ENCODE data around the gene C18orf32. TPM values are rescaled to one million over a fixed set of nuclear protein-coding genes. Genes with fewer than 3 reads are reported as not detected.
"Not testable (repeated sequence)": the region's sequence is repeated elsewhere in the genome, so short reads cannot be mapped to it uniquely, and the experiment has no call there.

The C18orf32 gene
- 24.4 TPM for polyA plus RNA-seq (2012; ENCODE audit: low read depth, missing spikeins)

DNA sequence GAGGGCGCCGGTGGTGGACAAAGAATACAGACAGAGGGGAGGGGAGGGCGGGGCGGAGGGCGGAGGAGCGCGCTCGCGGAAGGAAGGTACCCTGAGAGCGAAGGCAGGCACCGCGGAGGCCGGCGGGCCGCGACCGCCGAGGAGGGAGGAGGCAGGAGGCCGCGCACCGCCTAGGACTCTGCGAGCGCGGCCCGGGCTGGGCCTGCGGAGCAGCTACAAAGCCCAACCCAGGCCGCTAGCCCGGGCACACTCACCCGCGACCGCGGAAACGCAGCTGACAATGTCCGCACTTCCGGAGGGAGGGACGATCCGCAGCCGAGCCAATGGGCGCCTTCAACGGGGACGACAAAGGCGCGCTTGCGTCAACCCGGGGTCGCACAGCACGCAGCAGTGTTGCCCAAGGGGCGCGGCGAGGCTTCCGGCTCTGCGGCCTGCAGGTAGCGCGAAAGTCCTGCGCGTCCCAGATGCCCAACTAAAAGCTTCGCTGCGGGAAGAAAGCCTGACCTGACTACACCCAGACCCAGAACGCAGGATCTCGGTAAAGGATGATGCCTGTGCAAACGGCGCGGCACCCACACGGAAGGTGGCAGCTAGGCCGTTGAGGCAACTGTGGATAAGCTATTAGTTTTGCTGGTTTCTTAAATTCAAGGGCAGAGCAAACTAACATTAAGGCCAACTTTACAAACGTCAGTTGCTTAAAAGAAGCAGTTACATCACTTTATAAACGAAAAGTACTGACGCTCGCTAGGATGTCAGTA lies at the start of gene C18orf32:
Gene C18orf32 (minus strand): TSS at position 282 of the 758 bp plus-strand sequence. CDS start 3,486 bp downstream, outside the sequence.
- TF ChIP-seq POLR2AphosphoS5 (IDR thresholded peaks at IDR 0.05; ENCODE audit: low read depth, low read length), result peak; percentile 91
- TF ChIP-seq POU2F2 (IDR thresholded peaks at IDR 0.05; ENCODE audit: low read depth, low read length), result peak; percentile 67
- peak; percentile 4 for TF ChIP-seq PAX5 (IDR thresholded peaks at IDR 0.05; ENCODE audit: insufficient read depth, low read length, severe bottlenecking)
- TF ChIP-seq TAF1 (IDR thresholded peaks at IDR 0.05; ENCODE audit: low read depth, low read length), result peak; percentile 88
- TF ChIP-seq POLR2A (IDR thresholded peaks at IDR 0.05; ENCODE audit: low read depth, low read length), result peak; percentile 96
- TF ChIP-seq SPI1 (IDR thresholded peaks at IDR 0.05; ENCODE audit: low read depth, low read length), result peak; percentile 23; the same call in 1 of the 2 replicates
- peak; percentile 99 for FAIRE-seq

DNA sequence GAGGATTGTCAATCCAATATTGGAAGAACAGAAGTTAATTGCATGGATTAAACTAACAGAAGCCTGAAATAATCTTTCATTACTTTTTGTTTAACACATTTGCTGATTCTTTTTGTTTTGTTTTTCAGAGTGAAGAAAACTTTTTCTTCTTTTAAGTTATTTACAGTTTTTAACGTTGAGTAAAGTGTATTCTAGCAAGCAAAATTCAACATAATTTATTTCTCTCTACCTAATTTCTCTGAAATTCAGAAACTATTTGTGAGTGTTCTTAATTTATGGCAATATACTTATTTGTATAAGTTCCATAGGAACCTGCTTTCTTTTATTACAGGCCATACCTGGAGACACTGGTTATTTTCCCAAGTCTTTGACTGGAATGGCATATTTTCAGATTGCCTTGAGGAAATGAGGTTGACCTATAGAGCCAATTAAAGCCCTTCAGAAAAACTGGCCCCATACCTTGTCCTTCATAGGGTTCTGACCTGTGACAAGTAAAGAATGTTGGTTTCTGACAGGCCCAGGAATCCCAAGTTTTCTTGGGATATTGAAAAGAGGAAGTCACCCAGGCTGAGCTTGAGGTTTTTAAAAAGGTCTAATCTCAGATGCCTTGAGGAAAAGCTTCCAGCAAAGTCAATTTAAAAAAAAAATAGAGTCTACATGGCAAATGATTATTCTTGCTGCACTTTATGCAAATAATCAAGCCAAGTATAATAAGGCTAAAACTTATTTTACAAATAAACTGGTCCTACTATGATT lies 48.0 kb upstream of the C18orf32 start:
- TF ChIP-seq SPI1 (IDR thresholded peaks at IDR 0.05; ENCODE audit: low read depth, low read length) (0 out of 2 replicates have a peak, but pooled peaks have one; percentile 15), POLR2A (IDR thresholded peaks at IDR 0.05; ENCODE audit: low read depth, low read length) (no peak)
- DNase-seq (ENCODE audit: insufficient read length, low spot score), result no peak
- FAIRE-seq, result no peak

More for the DNA sequence above, at the start of gene C18orf32:
- DNase-seq (ENCODE audit: insufficient read length, low spot score), result peak; percentile 78

DNA sequence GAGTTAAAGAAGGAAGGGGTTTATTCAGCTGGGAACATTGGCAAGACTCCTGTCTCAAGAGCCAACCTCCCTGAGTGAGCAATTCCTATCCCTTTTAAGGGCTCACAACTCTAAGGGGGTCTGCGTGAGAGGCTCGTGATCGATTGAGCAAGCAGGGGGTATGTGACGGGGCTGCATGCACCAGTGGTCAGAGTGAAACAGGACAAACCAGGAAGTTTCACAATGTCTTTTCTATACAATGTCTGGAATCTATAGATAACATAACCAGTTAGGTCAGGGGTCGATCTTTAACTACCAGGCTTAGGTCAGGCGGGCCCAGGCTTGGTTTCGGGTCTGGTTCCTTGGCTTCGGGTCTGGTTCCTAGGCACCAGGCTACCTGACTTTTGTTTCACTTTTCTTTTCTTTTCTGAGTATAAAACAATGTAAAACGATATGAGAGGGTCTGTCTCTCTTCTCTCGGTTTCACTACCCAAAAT lies 44.7 kb upstream of the C18orf32 start:
- TF ChIP-seq SPI1 (IDR thresholded peaks at IDR 0.05; ENCODE audit: low read depth, low read length) (no peak), POLR2AphosphoS5 (IDR thresholded peaks at IDR 0.05; ENCODE audit: low read depth, low read length) (no peak), POLR2A (IDR thresholded peaks at IDR 0.05; ENCODE audit: low read depth, low read length) (no peak), TAF1 (IDR thresholded peaks at IDR 0.05; ENCODE audit: low read depth, low read length) (no peak), PAX5 (IDR thresholded peaks at IDR 0.05; ENCODE audit: insufficient read depth, low read length, severe bottlenecking) (no peak), POU2F2 (IDR thresholded peaks at IDR 0.05; ENCODE audit: low read depth, low read length) (no peak)
- DNase-seq (ENCODE audit: insufficient read length, low spot score) (no peak), FAIRE-seq (no peak)

DNA sequence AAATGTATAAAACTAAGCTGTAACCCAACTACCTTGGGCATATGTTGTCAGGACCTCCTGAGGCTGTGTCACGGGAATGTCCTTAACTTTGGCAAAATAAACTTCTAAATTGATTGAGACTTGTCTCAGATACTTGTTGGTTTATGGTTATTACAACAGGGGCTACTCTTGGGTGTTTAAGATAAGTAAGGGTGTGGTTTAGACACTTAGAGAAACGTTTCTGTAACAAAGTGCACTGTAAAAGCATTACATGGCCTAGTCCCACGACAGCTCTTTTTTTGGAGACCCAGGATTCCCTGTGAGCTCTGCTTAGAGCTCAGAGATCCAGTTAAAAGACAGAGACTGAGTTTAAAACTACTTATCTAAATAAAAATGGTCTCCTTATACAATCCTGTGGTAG lies 42.6 kb upstream of the C18orf32 start:
- DNase-seq (ENCODE audit: insufficient read length, low spot score), result no peak
- FAIRE-seq, result no peak
- TF ChIP-seq POU2F2 (IDR thresholded peaks at IDR 0.05; ENCODE audit: low read depth, low read length), result no peak
- TF ChIP-seq PAX5 (IDR thresholded peaks at IDR 0.05; ENCODE audit: insufficient read depth, low read length, severe bottlenecking), result no peak
- no peak for TF ChIP-seq TAF1 (IDR thresholded peaks at IDR 0.05; ENCODE audit: low read depth, low read length)
- no peak for TF ChIP-seq POLR2AphosphoS5 (IDR thresholded peaks at IDR 0.05; ENCODE audit: low read depth, low read length)
- no peak for TF ChIP-seq POLR2A (IDR thresholded peaks at IDR 0.05; ENCODE audit: low read depth, low read length)
- no peak for TF ChIP-seq SPI1 (IDR thresholded peaks at IDR 0.05; ENCODE audit: low read depth, low read length)

DNA sequence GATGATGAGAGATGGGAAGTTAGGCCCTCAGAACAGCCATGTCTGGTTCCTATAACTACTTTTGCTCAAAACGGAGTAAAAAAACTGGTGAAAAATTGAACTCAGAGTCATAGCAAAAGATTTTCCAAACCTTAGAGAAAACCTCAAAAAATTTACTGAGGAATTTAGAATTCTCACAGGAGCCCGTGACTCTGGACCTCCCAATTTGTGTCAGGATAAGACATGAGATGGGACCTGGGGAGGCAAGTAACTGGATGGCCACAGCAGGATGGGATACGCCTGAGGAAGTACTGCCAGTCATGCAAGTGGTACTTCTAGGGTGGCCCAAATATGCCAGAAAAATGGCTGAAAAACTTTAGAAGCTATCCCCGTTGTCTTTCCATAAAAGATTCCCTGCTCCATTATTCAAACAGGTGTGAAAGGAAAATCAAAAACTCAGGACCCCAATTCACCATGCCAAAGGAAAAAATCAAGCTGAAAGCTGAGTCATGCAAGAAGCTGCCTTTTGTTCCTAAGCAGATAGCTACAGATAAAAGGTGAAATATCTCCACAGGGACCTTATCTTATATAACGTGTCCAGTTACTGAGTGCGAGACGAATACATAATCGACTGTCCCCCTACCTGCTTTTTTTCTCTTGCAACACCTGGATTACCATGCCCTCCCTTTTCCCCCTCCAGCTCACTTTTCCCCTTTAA lies 40.7 kb upstream of the C18orf32 start:
- no peak for DNase-seq (ENCODE audit: insufficient read length, low spot score)
- no peak for FAIRE-seq
- no peak for TF ChIP-seq POLR2AphosphoS5 (IDR thresholded peaks at IDR 0.05; ENCODE audit: low read depth, low read length)
- TF ChIP-seq PAX5 (IDR thresholded peaks at IDR 0.05; ENCODE audit: insufficient read depth, low read length, severe bottlenecking), result no peak
- no peak for TF ChIP-seq POU2F2 (IDR thresholded peaks at IDR 0.05; ENCODE audit: low read depth, low read length)
- TF ChIP-seq TAF1 (IDR thresholded peaks at IDR 0.05; ENCODE audit: low read depth, low read length), result no peak
- no peak for TF ChIP-seq SPI1 (IDR thresholded peaks at IDR 0.05; ENCODE audit: low read depth, low read length)

DNA sequence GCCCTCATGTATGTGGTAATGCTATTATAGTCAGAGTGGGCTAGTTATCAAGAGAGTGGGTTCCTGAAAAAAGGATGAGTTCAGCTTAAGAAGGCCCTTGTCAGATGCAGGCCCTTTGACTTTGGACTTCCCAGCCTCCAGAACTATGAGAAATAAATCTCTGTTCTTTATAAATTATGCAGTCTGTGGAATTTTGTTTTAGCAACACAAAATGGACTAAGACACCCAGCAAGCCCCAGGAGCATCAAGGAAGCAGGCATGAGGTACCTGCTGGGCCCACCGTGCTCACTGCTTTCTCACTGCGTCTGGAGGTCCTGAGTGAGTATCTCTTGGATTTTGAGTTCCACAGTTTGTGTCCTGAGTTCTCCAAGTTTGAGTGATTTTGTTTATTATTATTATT lies 38.9 kb upstream of the C18orf32 start:
- DNase-seq (ENCODE audit: insufficient read length, low spot score) (no peak), FAIRE-seq (no peak)
- no peak for TF ChIP-seq SPI1 (IDR thresholded peaks at IDR 0.05; ENCODE audit: low read depth, low read length)
- TF ChIP-seq TAF1 (IDR thresholded peaks at IDR 0.05; ENCODE audit: low read depth, low read length), result no peak
- no peak for TF ChIP-seq POU2F2 (IDR thresholded peaks at IDR 0.05; ENCODE audit: low read depth, low read length)
- no peak for TF ChIP-seq PAX5 (IDR thresholded peaks at IDR 0.05; ENCODE audit: insufficient read depth, low read length, severe bottlenecking)
- no peak for TF ChIP-seq POLR2A (IDR thresholded peaks at IDR 0.05; ENCODE audit: low read depth, low read length)
- no peak for TF ChIP-seq POLR2AphosphoS5 (IDR thresholded peaks at IDR 0.05; ENCODE audit: low read depth, low read length)

DNA sequence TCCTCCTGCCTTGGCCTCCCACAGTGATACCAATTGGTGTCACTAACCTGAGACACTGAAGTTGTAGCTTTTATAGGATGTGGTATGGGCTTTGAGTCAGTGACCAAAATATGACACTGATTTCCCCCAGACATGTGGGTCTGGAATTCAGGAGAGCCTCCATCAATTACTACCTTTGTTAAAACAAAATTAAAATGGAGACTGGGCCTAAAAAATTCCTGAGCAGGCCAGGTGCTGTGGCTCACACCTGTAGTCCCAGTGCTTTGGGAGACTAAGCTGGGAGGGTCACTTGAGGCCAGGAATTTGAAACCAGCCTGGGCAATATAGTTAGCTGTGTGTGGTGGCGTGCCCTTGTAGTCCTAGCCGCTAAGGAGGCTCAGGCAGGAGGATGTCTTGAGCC lies 37.9 kb upstream of the C18orf32 start:
- TF ChIP-seq POU2F2 (IDR thresholded peaks at IDR 0.05; ENCODE audit: low read depth, low read length), result no peak
- TF ChIP-seq PAX5 (IDR thresholded peaks at IDR 0.05; ENCODE audit: insufficient read depth, low read length, severe bottlenecking), result no peak
- no peak for TF ChIP-seq POLR2AphosphoS5 (IDR thresholded peaks at IDR 0.05; ENCODE audit: low read depth, low read length)
- no peak for TF ChIP-seq POLR2A (IDR thresholded peaks at IDR 0.05; ENCODE audit: low read depth, low read length)
- TF ChIP-seq SPI1 (IDR thresholded peaks at IDR 0.05; ENCODE audit: low read depth, low read length), result no peak
- TF ChIP-seq TAF1 (IDR thresholded peaks at IDR 0.05; ENCODE audit: low read depth, low read length), result no peak
- no peak for DNase-seq (ENCODE audit: insufficient read length, low spot score)
- no peak for FAIRE-seq

DNA sequence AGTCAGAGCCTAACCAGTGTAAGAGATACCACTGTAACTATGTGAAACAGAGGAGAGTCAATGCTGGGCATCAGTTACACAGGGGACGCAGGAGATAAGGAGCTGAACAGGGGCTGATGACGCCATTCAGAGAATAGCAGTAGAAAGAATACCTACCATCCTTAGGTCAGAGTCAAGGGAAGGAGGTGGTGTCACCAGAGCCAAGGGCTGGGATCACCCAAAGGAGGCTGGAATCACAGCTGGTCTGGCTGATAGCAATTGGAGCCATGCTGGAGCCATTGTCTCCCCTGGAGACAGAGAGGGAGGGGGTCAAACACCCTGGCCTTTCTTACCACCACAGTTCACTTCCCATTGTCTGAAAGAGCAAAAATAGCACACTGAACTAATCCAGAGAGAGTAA lies 37.3 kb upstream of the C18orf32 start:
- FAIRE-seq (no peak), DNase-seq (ENCODE audit: insufficient read length, low spot score) (no peak)
- no peak for TF ChIP-seq TAF1 (IDR thresholded peaks at IDR 0.05; ENCODE audit: low read depth, low read length)
- no peak for TF ChIP-seq POLR2A (IDR thresholded peaks at IDR 0.05; ENCODE audit: low read depth, low read length)
- no peak for TF ChIP-seq PAX5 (IDR thresholded peaks at IDR 0.05; ENCODE audit: insufficient read depth, low read length, severe bottlenecking)
- TF ChIP-seq POLR2AphosphoS5 (IDR thresholded peaks at IDR 0.05; ENCODE audit: low read depth, low read length), result no peak
- no peak for TF ChIP-seq SPI1 (IDR thresholded peaks at IDR 0.05; ENCODE audit: low read depth, low read length)
- no peak for TF ChIP-seq POU2F2 (IDR thresholded peaks at IDR 0.05; ENCODE audit: low read depth, low read length)

DNA sequence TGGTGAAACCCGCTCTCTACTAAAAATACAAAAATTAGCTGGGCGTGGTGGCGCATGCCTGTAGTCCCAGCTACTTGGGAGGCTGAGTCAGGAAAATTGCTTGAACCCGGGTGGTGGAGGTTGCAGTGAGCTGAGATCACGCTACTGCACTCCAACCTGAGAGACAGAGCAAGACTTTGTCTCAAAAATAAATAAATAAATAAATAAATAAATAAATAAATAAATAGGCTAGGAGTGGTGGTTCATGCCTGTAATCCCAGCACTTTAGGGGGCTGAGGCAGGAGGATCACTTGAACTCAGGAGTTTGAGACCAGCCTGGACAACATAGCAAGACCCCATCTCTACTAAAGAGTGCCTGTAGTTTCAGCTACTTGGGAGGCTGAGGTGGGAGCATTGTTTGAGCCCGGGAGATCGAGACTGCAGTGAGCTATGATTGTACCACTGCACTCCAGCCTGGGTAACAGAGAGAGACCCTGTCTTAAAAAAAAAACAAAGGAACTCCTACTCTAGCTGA lies 36.6 kb upstream of the C18orf32 start:
- FAIRE-seq; DNase-seq (ENCODE audit: insufficient read length, low spot score): not testable (repeated sequence)
